GM12872 (cell line): ENCODE data around the gene RXRA.

ENCODE experiments used
- TF ChIP-seq, protein P1 (sequence below): IDR thresholded peaks from 3 replicates; pipeline ENCODE4 v1.5.1; 2011; ENCODE audit warnings: low read depth, mild to moderate bottlenecking, low read length, moderate library complexity; ENCODE audit not compliant: insufficient read depth

The RXRA gene

DNA sequence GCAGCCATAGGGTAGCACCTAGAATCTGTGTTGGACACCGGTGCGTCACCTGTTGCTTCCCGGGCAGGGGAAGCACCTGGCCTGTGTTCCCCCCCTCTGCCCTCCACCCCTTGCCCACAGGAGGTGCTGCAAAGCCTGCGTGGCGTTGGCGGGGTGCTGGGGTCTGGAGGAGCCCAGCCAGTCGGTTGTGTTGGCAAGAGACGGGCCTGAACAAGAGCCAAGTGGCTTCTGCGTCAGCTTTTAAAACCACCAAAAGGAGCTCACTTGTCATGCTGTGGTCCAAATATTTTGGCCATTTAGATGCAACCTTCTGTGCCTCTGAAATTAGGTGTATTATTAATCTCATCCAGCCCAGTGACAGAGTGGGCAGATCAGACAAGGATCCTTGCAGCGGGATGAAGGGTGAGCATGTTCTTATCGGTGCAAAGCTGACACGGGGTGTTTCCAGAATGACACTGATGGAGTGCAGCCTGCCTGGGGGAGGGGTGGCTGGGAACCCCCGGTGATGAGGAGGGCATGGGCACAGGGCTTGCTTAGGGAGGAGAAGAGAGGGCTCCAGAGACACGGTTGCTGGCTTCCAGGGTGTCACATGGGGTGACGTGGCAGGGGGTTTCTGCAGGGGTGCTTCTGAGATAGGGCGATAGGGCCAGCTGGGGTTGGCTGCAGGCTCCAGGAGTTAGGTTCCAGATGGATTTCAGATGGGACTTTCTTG is 9.7 kb upstream of the RXRA start:
- TF ChIP-seq, protein P1, sequence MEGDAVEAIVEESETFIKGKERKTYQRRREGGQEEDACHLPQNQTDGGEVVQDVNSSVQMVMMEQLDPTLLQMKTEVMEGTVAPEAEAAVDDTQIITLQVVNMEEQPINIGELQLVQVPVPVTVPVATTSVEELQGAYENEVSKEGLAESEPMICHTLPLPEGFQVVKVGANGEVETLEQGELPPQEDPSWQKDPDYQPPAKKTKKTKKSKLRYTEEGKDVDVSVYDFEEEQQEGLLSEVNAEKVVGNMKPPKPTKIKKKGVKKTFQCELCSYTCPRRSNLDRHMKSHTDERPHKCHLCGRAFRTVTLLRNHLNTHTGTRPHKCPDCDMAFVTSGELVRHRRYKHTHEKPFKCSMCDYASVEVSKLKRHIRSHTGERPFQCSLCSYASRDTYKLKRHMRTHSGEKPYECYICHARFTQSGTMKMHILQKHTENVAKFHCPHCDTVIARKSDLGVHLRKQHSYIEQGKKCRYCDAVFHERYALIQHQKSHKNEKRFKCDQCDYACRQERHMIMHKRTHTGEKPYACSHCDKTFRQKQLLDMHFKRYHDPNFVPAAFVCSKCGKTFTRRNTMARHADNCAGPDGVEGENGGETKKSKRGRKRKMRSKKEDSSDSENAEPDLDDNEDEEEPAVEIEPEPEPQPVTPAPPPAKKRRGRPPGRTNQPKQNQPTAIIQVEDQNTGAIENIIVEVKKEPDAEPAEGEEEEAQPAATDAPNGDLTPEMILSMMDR = no peak

DNA sequence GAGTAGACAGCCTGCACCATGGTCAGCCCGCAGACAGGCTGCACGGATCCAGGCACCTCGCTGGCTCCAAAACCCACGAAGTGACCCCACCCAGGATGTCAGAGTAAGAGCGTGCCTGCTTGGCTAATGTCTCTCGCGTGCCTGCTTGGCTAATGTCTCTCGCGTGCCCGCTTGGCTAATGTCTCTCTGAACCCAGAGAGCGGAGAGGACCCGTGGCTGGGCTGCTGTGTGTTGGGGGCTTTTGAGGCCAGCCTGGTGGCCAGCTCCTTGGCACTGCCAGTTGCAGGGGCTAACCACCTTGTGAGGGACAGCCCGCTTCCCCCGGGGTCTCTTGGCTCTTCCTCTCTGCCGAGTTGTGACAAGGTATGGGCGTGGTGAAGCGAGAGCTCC is 8.9 kb upstream of the RXRA start:
- TF ChIP-seq, protein P1 = no peak

DNA sequence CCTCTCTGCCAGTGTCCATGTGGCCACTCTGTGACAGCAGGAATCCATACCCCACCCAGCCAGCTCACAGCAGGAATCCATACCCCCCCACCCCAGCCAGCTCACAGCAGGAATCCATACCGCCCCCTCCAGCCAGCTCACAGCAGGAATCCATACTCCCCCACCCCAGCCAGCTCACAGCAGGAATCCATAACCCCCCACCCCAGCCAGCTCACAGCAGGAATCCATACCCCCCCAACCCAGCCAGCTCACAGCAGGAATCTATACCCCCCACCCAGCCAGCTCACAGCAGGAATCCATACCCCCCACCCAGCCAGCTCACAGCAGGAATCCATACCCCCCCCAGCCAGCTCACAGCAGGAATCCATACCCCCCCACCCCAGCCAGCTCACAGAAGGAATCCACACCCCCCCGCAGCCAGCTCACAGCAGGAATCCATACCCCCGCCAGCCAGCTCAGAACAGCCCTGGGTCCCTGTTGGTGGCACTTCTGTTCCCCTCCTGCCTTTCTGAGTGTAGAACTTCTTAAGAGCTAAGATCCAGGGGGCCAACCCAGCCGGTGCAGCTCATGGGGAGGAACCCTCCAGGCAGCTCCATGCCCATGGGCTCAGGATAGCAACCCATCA is 8.4 kb upstream of the RXRA start:
- TF ChIP-seq, protein P1 = no peak

DNA sequence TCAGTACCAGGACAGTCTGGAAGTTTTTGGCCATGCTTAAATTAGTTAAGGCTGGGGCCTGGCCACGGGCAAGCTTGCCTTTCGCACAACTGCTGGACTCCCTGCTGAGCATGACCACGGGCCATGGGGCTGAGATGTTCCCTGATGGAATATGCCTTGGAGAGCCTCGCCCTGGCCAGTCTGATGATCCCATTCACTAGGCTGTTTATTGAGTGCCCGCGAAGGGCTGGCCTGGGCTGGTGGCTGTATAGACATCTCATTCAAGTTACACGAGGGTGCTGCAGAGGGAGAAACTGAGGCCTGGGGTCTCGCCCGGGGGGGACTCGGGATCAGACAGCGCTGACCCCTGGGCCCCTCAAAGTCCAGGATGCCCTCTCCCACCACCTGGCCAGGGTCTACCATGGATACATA is 7.8 kb upstream of the RXRA start:
- TF ChIP-seq, protein P1 = no peak

DNA sequence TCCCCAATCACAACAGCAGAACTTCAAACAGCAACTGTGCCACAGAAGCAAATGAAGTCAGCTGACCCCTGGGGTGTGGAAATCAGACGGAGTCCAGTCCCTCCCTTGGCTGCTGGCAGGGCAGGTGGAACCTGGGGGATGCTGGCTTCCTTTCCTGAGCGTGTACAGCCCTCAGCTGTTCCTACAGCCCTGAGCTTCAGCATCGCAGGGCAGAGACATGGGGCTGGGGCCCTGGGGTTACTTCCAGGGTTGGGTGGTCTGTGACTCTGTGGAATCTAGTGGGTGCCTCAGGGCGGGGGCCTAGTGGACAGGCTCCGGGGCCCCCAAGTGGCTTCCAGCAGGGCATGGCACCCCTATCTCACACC is 7.3 kb upstream of the RXRA start:
- TF ChIP-seq, protein P1 = no peak

DNA sequence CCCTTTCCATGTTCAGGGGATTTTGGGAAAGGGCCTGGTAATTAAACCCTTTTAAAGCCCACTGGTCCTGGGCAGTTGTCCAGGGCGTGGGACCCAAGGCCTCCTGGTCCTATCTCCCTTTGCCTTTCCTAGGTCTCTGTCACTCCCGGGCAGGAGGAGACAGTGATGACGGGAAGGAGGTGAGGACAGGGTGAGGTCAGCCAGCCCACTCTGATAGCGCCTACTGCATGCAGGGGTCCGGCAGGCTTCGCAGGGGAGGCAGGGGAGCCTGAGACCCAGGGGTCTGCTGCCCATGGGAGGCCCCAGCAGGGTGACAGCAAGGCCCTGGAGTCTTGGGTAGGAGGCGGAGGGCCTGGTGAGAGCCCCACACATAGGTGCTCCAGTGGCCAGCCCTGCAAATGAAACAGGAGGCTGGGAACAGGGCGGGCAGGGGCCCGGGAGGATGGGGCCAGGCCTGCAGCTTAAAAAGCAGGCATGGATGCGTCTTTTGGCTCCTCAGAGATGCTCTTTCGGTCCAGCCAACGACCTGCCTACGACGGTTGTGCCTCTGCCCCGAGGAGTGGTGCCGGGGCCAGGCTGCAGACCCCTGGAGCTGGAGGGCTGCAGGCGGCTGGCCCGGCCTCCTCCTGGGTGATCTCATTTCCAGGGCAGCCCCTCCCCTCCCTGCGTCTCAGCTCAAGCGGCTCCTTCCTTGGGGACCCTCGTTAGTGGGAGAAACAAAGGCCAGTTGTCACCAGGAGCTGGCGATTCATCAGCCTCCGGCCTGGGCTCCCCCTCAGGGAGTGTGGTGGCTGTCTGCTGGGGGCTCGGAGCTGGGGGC is 6.7 kb upstream of the RXRA start:
- TF ChIP-seq, protein P1 = no peak

DNA sequence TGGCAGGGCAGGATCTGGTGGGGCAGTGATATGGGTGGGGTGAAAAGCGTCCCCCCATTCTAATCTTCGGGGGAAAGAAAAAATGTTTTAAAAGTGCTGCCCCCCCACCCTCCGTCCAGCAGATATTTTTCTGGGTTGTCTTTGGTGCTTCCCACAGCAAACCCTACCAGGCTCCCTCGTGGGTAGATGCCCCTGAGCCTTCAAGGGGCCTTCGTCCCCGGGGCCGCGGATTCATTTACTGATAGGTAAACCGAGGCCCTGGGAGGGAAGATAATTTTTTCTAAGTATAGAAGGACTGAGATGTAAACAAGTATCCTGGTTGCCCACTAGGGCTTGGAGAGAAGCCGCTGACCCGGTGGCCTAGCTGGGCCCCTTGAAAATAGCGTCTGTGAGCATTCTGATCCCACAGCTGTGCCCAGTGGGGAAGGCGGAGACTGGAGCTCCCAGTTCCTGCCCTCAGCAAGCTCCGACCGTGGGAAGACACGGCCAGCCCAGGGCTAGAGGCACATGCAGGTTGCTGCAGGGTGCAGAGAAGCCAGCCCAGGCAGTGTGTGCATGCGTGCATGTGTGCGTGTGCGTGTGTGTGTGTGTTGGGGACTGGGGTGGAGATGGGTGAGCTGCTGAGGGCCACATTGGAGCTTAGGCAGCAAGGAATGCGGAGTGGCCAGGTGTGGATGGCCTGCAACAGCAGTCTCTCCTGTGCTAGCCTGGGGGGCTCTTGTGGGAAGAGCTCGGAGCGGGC is 6.0 kb upstream of the RXRA start:
- TF ChIP-seq, protein P1 = no peak
